Suppressor macrophage treated with lipopolysaccharide for 4 hours (primary cell): Measurements from ENCODE around the gene SPAG4.

ENCODE experiments used
- DNase-seq: peaks from one replicate; pipeline ENCODE4 v3.0.0-alpha.2; 2020

Gene SPAG4

GRCh38 chr20:35600176-35600992 lies 15.2 kb upstream of the SPAG4 start:
- no peak for DNase-seq

GRCh38 chr20:35600993-35601973 lies 14.3 kb upstream of the SPAG4 start:
- DNase-seq = peak; percentile 85

GRCh38 chr20:35601990-35602389 lies 13.6 kb upstream of the SPAG4 start:
- DNase-seq = no peak

- no peak for DNase-seq
These were observed 12.7 kb upstream of the SPAG4 start for GRCh38 chr20:35602851-35603495.

GRCh38 chr20:35603695-35604448 lies 11.8 kb upstream of the SPAG4 start:
- DNase-seq = no peak

GRCh38 chr20:35604449-35604747 lies 11.2 kb upstream of the SPAG4 start:
- DNase-seq = no peak

GRCh38 chr20:35606127-35606526 lies 9.5 kb upstream of the SPAG4 start:
- no peak for DNase-seq

GRCh38 chr20:35607003-35607735 lies 8.5 kb upstream of the SPAG4 start:
- DNase-seq = peak; percentile 44

GRCh38 chr20:35610833-35611427 lies 4.7 kb upstream of the SPAG4 start:
- no peak for DNase-seq

- DNase-seq = no peak
These were observed 4.1 kb upstream of the SPAG4 start for GRCh38 chr20:35611482-35611881.

- peak; percentile 83 for DNase-seq
These were observed 1.1 kb downstream of the SPAG4 start for GRCh38 chr20:35616465-35617396.

GRCh38 chr20:35617397-35618262 lies 2.0 kb downstream of the SPAG4 start:
- peak; percentile 33 for DNase-seq

GRCh38 chr20:35618263-35619131 lies 2.9 kb downstream of the SPAG4 start:
- no peak for DNase-seq

GRCh38 chr20:35619196-35620095 lies 3.8 kb downstream of the SPAG4 start:
- DNase-seq = peak; percentile 41

- no peak for DNase-seq
These were observed 5.4 kb downstream of the SPAG4 start for GRCh38 chr20:35620818-35621559.

- no peak for DNase-seq
These were observed 5.9 kb downstream of the SPAG4 start for GRCh38 chr20:35621560-35621946.
